IMR-90 (cell line): ENCODE measurements around the gene TCL1A. TPM values are rescaled to one million over a fixed set of nuclear protein-coding genes. Genes with fewer than 3 reads are reported as not detected.

Source experiments
- ATAC-seq: fragments of 200-7000 bp; cut with Tn5 transposase; 2 replicates; pipeline ENCODE4 v1.9.1; 2020; ENCODE audit warnings: low read depth, mild to moderate bottlenecking, moderate library complexity
- BruUV-seq: library from RNA; stranded (reverse); fragments of 400-500 nt; replicated peaks from 2 replicates; lab custom pipeline; 2021; lab: Mats Ljungman, UMichigan
- CTCF ChIA-PET: fragments of 300-600 bp; formaldehyde crosslinking; extraction: SDS; loops from one replicate; lab custom pipeline; 2021; ENCODE audit warnings: antibody characterized with exemption; lab: Yijun Ruan, JAX
- POLR2A ChIA-PET: fragments of 300-600 bp; sonication (Branson Sonifier 250); formaldehyde crosslinking; loops from one replicate; lab custom pipeline; 2022; ENCODE audit warnings: antibody characterized with exemption; ENCODE audit not compliant: unreplicated experiment; lab: Charles Lee
- DNase-seq: peaks from one replicate; pipeline ENCODE4 v3.0.0; 2013
- H2AFZ ChIP-seq: replicated peaks from 2 replicates; pipeline ENCODE3; 2013; ENCODE audit warnings: low read length, mild to moderate bottlenecking; ENCODE audit not compliant: poor library complexity
- H2AK5ac ChIP-seq: 2 replicates; pipeline ENCODE4 v1.6.1; 2013; ENCODE audit warnings: low read depth, low read length, inconsistent platforms
- H2AK9ac ChIP-seq: replicated peaks from 2 replicates; pipeline ENCODE3; 2013; ENCODE audit warnings: mild to moderate bottlenecking, low read depth, low read length, moderate library complexity; ENCODE audit not compliant: poor library complexity
- H2BK120ac ChIP-seq: 2 replicates; pipeline ENCODE4 v1.6.1; 2013; ENCODE audit warnings: low read depth, low read length, inconsistent platforms
- H2BK15ac ChIP-seq: 3 replicates; pipeline ENCODE4 v1.6.1; 2013; ENCODE audit warnings: low read depth, low read length, inconsistent platforms
- H2BK20ac ChIP-seq: 2 replicates; pipeline ENCODE4 v1.6.1; 2013; ENCODE audit warnings: low read depth, mild to moderate bottlenecking, inconsistent platforms, low read length, moderate library complexity
- H2BK5ac ChIP-seq: 2 replicates; pipeline ENCODE4 v1.6.1; 2013; ENCODE audit warnings: mild to moderate bottlenecking, low read depth, low read length, inconsistent platforms; ENCODE audit not compliant: poor library complexity, severe bottlenecking
- H3K14ac ChIP-seq: replicated peaks from 2 replicates; pipeline ENCODE4 v1.6.1; 2013; ENCODE audit warnings: low read depth, low read length, inconsistent platforms
- H3K18ac ChIP-seq: 2 replicates; pipeline ENCODE4 v1.6.1; 2013; ENCODE audit warnings: low read depth, low read length, control low read depth
- H3K23ac ChIP-seq: 2 replicates; pipeline ENCODE4 v1.6.1; 2013; ENCODE audit warnings: low read depth, low read length, inconsistent platforms
- H3K27ac ChIP-seq: 2 replicates; pipeline ENCODE4 v1.5.1; 2013; ENCODE audit warnings: mild to moderate bottlenecking, control low read depth, low read length; ENCODE audit not compliant: insufficient read depth
- H3K27me3 ChIP-seq: 2 replicates; pipeline ENCODE4 v1.6.1; 2013; ENCODE audit warnings: low read length; ENCODE audit not compliant: control insufficient read depth, insufficient read depth
- H3K36me3 ChIP-seq: 2 replicates; pipeline ENCODE4 v1.6.1; 2013; ENCODE audit warnings: low read length, mixed read lengths; ENCODE audit not compliant: control insufficient read depth, insufficient read depth
- H3K4ac ChIP-seq: 2 replicates; pipeline ENCODE4 v1.6.1; 2013; ENCODE audit warnings: low read depth, low read length, inconsistent platforms
- H3K4me1 ChIP-seq: 2 replicates; pipeline ENCODE4 v1.6.1; 2013; ENCODE audit warnings: low read length, mixed read lengths; ENCODE audit not compliant: control insufficient read depth, insufficient read depth
- H3K4me2 ChIP-seq: 2 replicates; pipeline ENCODE4 v1.6.1; 2013; ENCODE audit warnings: low read depth, mild to moderate bottlenecking, control low read depth, low read length, moderate library complexity
- H3K4me3 ChIP-seq: 2 replicates; pipeline ENCODE4 v1.5.1; 2013; ENCODE audit warnings: low read depth, mild to moderate bottlenecking, control low read depth, low read length, moderate library complexity; ENCODE audit not compliant: insufficient read depth
- H3K56ac ChIP-seq: 2 replicates; pipeline ENCODE4 v1.6.1; 2013; ENCODE audit warnings: low read length, inconsistent platforms; ENCODE audit not compliant: insufficient read depth; ENCODE audit errors: extremely low read depth
- H3K79me1 ChIP-seq, 2 experiments: 2 replicates each; pipeline ENCODE4 v1.6.1; 2013; ENCODE audit warnings: low read length in 2 of 2, inconsistent platforms in 1 of 2, low read depth in 1 of 2
- H3K9ac ChIP-seq: 2 replicates; pipeline ENCODE4 v1.6.1; 2013; ENCODE audit warnings: low read depth, low read length, control low read depth
- H3K9me1 ChIP-seq: 2 replicates; pipeline ENCODE4 v1.6.1; 2013; ENCODE audit warnings: low read length, inconsistent platforms; ENCODE audit not compliant: insufficient read depth
- H3K9me3 ChIP-seq: 2 replicates; pipeline ENCODE4 v1.6.1; 2013; ENCODE audit warnings: low read length; ENCODE audit not compliant: control insufficient read depth, insufficient read depth
- H4K20me1 ChIP-seq: 2 replicates; pipeline ENCODE4 v1.6.1; 2013; ENCODE audit warnings: low read length, inconsistent platforms; ENCODE audit not compliant: insufficient read depth
- H4K5ac ChIP-seq: 2 replicates; pipeline ENCODE4 v1.6.1; 2013; ENCODE audit warnings: mild to moderate bottlenecking, low read depth, low read length, control low read depth
- H4K8ac ChIP-seq, 2 experiments: 2 replicates each; pipeline ENCODE4 v1.6.1; 2013; ENCODE audit warnings: low read depth in 2 of 2, low read length in 2 of 2, control low read depth in 1 of 2, inconsistent platforms in 1 of 2
- H4K91ac ChIP-seq: 2 replicates; pipeline ENCODE4 v1.6.1; 2013; ENCODE audit warnings: low read depth, low read length, inconsistent platforms; ENCODE audit not compliant: insufficient read depth
- BHLHE40 ChIP-seq: fragments of 150-350 bp; IDR thresholded peaks from 2 replicates; pipeline ENCODE4 v1.6.1; 2016; ENCODE audit warnings: mild to moderate bottlenecking, low read depth, low read length
- CEBPB ChIP-seq: IDR thresholded peaks from 2 replicates; pipeline ENCODE4 v1.6.1; 2012; ENCODE audit warnings: low read depth, low read length, improper control_type of control experiment
- CHD1 ChIP-seq: IDR thresholded peaks from 2 replicates; pipeline ENCODE4 v1.6.1; 2012; ENCODE audit warnings: low read depth, low read length, improper control_type of control experiment
- FOS ChIP-seq: fragments of 150-350 bp; IDR thresholded peaks from 2 replicates; pipeline ENCODE4 v1.6.1; 2016; ENCODE audit warnings: low read depth, low read length
- MAFK ChIP-seq: IDR thresholded peaks from 2 replicates; pipeline ENCODE4 v1.6.1; 2012; ENCODE audit warnings: low read depth, low read length, improper control_type of control experiment
- MAZ ChIP-seq: IDR thresholded peaks from 2 replicates; pipeline ENCODE4 v1.6.1; 2012; ENCODE audit warnings: low read depth, mild to moderate bottlenecking, low read length, improper control_type of control experiment, moderate library complexity, borderline replicate concordance
- MXI1 ChIP-seq: IDR thresholded peaks from 2 replicates; pipeline ENCODE4 v1.6.1; 2012; ENCODE audit warnings: low read depth, mild to moderate bottlenecking, low read length, moderate library complexity, borderline replicate concordance
- NFE2L2 ChIP-seq: fragments of 150-350 bp; IDR thresholded peaks from 2 replicates; pipeline ENCODE4 v1.6.1; 2016; ENCODE audit warnings: low read depth, mild to moderate bottlenecking, low read length
- POLR2A ChIP-seq: IDR thresholded peaks from 2 replicates; pipeline ENCODE4 v1.6.1; 2012; ENCODE audit warnings: mild to moderate bottlenecking, low read depth, low read length
- RAD21 ChIP-seq: IDR thresholded peaks from 2 replicates; pipeline ENCODE4 v1.6.1; 2012; ENCODE audit warnings: low read length, improper control_type of control experiment
- RCOR1 ChIP-seq: IDR thresholded peaks from 2 replicates; pipeline ENCODE4 v1.6.1; 2012; ENCODE audit warnings: mild to moderate bottlenecking, low read length, improper control_type of control experiment; ENCODE audit not compliant: insufficient replicate concordance
- RFX5 ChIP-seq: IDR thresholded peaks from 2 replicates; pipeline ENCODE4 v1.8.0; 2012; ENCODE audit warnings: low read depth, mild to moderate bottlenecking, low read length, moderate library complexity
- SMC3 ChIP-seq: fragments of 150-350 bp; IDR thresholded peaks from 2 replicates; pipeline ENCODE4 v1.6.1; 2016; ENCODE audit warnings: low read depth, mild to moderate bottlenecking, antibody characterized with exemption, low read length, moderate library complexity
- WGBS, 2 experiments: methylation state at CpG; one replicate each; pipeline versions ENCODE4 v1.1.5 to v1.1.7; 2013; ENCODE audit warnings: missing lambda C conversion rate in 2 of 2; ENCODE audit not compliant: insufficient read length in 1 of 2; ENCODE audit errors: extremely low coverage in 2 of 2; 5-methylcytosine and 5-hydroxymethylcytosine counted together
- dilution Hi-C: fragments of 300-500 bp; cut with HindIII; formaldehyde crosslinking; loops from one replicate; pipeline ENCODE4 v1.14.3; 2018; ENCODE audit warnings: low sequenced_read_pairs; ENCODE audit not compliant: unreplicated experiment
- in situ Hi-C: fragments of 300-500 bp; cut with MboI; formaldehyde crosslinking; loops from 3 replicates; pipeline ENCODE4 v1.14.3; 2019; ENCODE audit warnings: low sequenced_read_pairs, inconsistent platforms, mixed read lengths
- intact Hi-C: fragments of 100-400 bp; cut with micrococcal nuclease; formaldehyde crosslinking; loops from 2 replicates; pipeline ENCODE4 v1.10.0; 2022
- polyA plus RNA-seq, 3 experiments: library from polyadenylated mRNA; depleted of rRNA; stranded (reverse); fragments of >200 nt; gene quantifications; 2 replicates each; pipeline ENCODE4 v1.2.3, GENCODE V29; 2012; ENCODE audit warnings: low replicate concordance in 1 of 3
- total RNA-seq: library from RNA; depleted of rRNA; stranded (reverse); fragments of >200 nt; gene quantifications from 2 replicates; pipeline ENCODE4 v1.2.3, GENCODE V29; 2012
- TF ChIP-seq, protein P1 (sequence below): conservative IDR thresholded peaks from 2 replicates; pipeline ENCODE4 v1.5.1; 2012; ENCODE audit warnings: mild to moderate bottlenecking, low read depth, low read length, improper control_type of control experiment
- TF ChIP-seq, protein P2 (sequence below): fragments of 150-350 bp; IDR thresholded peaks from 2 replicates; pipeline ENCODE4 v1.6.1; 2017; ENCODE audit warnings: mild to moderate bottlenecking, antibody characterized with exemption, low read length, low read depth
- TF ChIP-seq, protein P3 (sequence below): fragments of 150-350 bp; IDR thresholded peaks from 2 replicates; pipeline ENCODE4 v1.6.1; 2016; ENCODE audit warnings: low read depth, mild to moderate bottlenecking, low read length, moderate library complexity, borderline replicate concordance

Gene TCL1A
- total and polyA plus RNA-seq, 2 of the 4 experiments (the other 2 are of a cell fraction), result not detected

DNA sequence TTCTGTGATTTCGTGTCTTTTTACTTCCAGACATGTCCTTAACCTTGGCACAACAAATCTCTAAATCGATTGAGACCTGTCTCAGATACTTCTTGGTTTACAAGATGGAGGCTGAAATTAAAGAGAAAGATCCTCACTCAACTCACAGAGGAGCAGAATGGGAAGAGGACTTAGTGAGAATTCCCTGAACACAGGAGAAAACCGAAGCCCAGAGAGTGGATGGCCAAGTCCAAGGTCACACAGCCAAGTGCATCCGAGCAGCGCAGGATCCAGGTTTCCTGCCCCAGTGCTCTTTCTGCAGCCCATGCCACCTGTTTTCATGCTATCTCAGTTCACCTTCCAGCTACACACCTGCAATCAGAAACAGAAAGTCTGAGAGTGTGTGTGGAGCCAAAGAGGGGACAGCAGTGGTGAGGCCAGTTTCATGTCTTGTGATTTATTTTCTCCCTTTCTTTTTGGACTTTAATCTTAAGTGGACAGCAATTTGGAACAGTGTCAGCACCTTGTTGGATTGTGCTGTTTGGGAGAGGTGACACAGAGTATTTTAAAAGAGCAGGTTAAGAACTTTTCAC is 50.6 kb downstream of the TCL1A start:
- POLR2A ChIA-PET, result no interaction called here
- in situ Hi-C loops, result no loop called here
- 42% methylated on average over 2 of the region's 5 CpGs; no CpG with 5 or more reads in 1 of the 2 experiments for WGBS, 2 experiments

More for the DNA sequence above, 50.6 kb downstream of the TCL1A start:
- H3K14ac ChIP-seq, result no peak overlapping the region
- H2BK120ac ChIP-seq, result no peak overlapping the region
- no peak overlapping the region for H3K27ac ChIP-seq
- H2BK15ac ChIP-seq, result no peak overlapping the region
- ATAC-seq (no peak), DNase-seq (no peak)
- no peaks in the 10 kb centered on the region for H3K79me1 ChIP-seq
- no peak overlapping the region for H3K4me2 ChIP-seq
- H4K91ac ChIP-seq, result no peak overlapping the region
- no peaks in the 10 kb centered on the region for H4K20me1 ChIP-seq
- H3K4me3 ChIP-seq, result no peak overlapping the region
- H2BK20ac ChIP-seq, result no peak overlapping the region
- intact Hi-C loops, result no loop called here
- CTCF ChIA-PET, result interaction anchor here (0.6 kb wide), 1 partner anchor 40 kb away, joined by 3 read pairs; no protein-coding TSS in a partner anchor
- H2BK5ac ChIP-seq, result no peak overlapping the region
- H3K18ac ChIP-seq, result no peak overlapping the region
- no peak overlapping the region for H2AFZ ChIP-seq
- H3K9me3 ChIP-seq, result no peaks in the 10 kb centered on the region
- TF ChIP-seq CHD1 (no peak), POLR2A (no peak), FOS (no peak), RAD21 (no peak), RFX5 (no peak), SMC3 (no peak), MXI1 (no peak), BHLHE40 (no peak), MAFK (no peak), RCOR1 (no peak), NFE2L2 (no peak), MAZ (no peak), CEBPB (no peak)
- TF ChIP-seq, protein P1, sequence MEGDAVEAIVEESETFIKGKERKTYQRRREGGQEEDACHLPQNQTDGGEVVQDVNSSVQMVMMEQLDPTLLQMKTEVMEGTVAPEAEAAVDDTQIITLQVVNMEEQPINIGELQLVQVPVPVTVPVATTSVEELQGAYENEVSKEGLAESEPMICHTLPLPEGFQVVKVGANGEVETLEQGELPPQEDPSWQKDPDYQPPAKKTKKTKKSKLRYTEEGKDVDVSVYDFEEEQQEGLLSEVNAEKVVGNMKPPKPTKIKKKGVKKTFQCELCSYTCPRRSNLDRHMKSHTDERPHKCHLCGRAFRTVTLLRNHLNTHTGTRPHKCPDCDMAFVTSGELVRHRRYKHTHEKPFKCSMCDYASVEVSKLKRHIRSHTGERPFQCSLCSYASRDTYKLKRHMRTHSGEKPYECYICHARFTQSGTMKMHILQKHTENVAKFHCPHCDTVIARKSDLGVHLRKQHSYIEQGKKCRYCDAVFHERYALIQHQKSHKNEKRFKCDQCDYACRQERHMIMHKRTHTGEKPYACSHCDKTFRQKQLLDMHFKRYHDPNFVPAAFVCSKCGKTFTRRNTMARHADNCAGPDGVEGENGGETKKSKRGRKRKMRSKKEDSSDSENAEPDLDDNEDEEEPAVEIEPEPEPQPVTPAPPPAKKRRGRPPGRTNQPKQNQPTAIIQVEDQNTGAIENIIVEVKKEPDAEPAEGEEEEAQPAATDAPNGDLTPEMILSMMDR, result no peak
- TF ChIP-seq, protein P2, sequence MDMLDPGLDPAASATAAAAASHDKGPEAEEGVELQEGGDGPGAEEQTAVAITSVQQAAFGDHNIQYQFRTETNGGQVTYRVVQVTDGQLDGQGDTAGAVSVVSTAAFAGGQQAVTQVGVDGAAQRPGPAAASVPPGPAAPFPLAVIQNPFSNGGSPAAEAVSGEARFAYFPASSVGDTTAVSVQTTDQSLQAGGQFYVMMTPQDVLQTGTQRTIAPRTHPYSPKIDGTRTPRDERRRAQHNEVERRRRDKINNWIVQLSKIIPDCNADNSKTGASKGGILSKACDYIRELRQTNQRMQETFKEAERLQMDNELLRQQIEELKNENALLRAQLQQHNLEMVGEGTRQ, result no peak
- TF ChIP-seq, protein P3, sequence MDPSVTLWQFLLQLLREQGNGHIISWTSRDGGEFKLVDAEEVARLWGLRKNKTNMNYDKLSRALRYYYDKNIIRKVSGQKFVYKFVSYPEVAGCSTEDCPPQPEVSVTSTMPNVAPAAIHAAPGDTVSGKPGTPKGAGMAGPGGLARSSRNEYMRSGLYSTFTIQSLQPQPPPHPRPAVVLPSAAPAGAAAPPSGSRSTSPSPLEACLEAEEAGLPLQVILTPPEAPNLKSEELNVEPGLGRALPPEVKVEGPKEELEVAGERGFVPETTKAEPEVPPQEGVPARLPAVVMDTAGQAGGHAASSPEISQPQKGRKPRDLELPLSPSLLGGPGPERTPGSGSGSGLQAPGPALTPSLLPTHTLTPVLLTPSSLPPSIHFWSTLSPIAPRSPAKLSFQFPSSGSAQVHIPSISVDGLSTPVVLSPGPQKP, result no peak
- H3K4ac ChIP-seq, result no peak overlapping the region
- no peak overlapping the region for H2AK5ac ChIP-seq
- H3K9me1 ChIP-seq, result no peaks in the 10 kb centered on the region
- H3K23ac ChIP-seq, result no peak overlapping the region
- H2AK9ac ChIP-seq, result no peak overlapping the region
- H4K8ac ChIP-seq, result no peak overlapping the region
- H4K5ac ChIP-seq, result no peak overlapping the region
- no peak overlapping the region for H3K9ac ChIP-seq
- no TSS peak for BruUV-seq
- no peaks in the 10 kb centered on the region; the same call in 1 of the 2 replicates for H3K27me3 ChIP-seq
- H3K36me3 ChIP-seq, result no peaks in the 10 kb centered on the region
- H3K56ac ChIP-seq, result no peak overlapping the region
- dilution Hi-C loops, result no loop called here
- no peaks in the 10 kb centered on the region for H3K4me1 ChIP-seq
